Body of pancreas (tissue), 4 donors: ENCODE results near the gene PTH1R.

Experiments
- POLR2A ChIP-seq, 3 donors: fragments of 450-650 bp; IDR thresholded peaks; one replicate each; pipeline ENCODE4 v1.6.1; 2016; ENCODE audit warnings: antibody characterized with exemption in 3 of 3, mild to moderate bottlenecking in 2 of 3
- TF ChIP-seq, protein P1 (sequence below), 7 experiments: fragments of 450-650 bp in 4 of 7; fragments of 200-600 bp in 3 of 7; sonication (generic) in 3 of 7; IDR thresholded peaks; one replicate each; pipeline ENCODE4 v1.5.1; 2016 to 2019; ENCODE audit warnings: antibody characterized with exemption in 7 of 7

DNA sequence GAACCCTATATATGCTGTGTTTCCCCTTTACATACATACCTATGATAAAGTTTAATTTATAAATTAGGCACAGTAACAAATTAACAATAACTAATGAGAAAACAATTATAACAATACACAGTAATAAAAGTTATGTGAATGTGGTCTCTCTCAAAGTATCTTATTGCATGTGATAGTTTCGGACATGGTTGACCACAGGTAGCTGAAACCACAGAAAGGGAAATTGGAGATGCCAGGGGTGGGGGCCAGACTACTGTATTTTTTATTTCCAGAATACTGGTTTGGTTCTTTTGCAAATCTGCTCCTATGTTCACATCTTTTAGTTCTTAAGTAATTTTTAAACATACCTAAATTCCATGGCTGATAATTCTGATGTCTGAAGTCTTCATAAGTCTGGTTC, 40.7 kb downstream of the PTH1R start:
- TF ChIP-seq POLR2A (IDR thresholded peaks at IDR 0.05) = no peak
- TF ChIP-seq, protein P1, sequence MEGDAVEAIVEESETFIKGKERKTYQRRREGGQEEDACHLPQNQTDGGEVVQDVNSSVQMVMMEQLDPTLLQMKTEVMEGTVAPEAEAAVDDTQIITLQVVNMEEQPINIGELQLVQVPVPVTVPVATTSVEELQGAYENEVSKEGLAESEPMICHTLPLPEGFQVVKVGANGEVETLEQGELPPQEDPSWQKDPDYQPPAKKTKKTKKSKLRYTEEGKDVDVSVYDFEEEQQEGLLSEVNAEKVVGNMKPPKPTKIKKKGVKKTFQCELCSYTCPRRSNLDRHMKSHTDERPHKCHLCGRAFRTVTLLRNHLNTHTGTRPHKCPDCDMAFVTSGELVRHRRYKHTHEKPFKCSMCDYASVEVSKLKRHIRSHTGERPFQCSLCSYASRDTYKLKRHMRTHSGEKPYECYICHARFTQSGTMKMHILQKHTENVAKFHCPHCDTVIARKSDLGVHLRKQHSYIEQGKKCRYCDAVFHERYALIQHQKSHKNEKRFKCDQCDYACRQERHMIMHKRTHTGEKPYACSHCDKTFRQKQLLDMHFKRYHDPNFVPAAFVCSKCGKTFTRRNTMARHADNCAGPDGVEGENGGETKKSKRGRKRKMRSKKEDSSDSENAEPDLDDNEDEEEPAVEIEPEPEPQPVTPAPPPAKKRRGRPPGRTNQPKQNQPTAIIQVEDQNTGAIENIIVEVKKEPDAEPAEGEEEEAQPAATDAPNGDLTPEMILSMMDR (IDR thresholded peaks at IDR 0.05) = no peak
